Urinary bladder (tissue), 4 donors: ENCODE data around the gene HPX. TPM values are rescaled to one million over a fixed set of nuclear protein-coding genes. Genes with fewer than 3 reads are reported as not detected.

ENCODE experiments used
- DNase-seq: peaks from one replicate; pipeline ENCODE4 v3.0.0-alpha.2; 2015; ENCODE audit errors: extremely low spot score
- H3K27ac ChIP-seq: one replicate; pipeline ENCODE4 v1.5.1; 2013; ENCODE audit warnings: low read depth, mild to moderate bottlenecking, moderate library complexity
- H3K36me3 ChIP-seq: one replicate; pipeline ENCODE4 v1.6.1; 2013; ENCODE audit warnings: mild to moderate bottlenecking, moderate library complexity; ENCODE audit not compliant: insufficient read depth
- H3K4me1 ChIP-seq: one replicate; pipeline ENCODE4 v1.6.1; 2013; ENCODE audit warnings: mild to moderate bottlenecking, moderate library complexity; ENCODE audit not compliant: insufficient read depth
- H3K4me3 ChIP-seq: one replicate; pipeline ENCODE4 v1.5.1; 2013; ENCODE audit warnings: low read depth, low read length
- WGBS: extraction: QIAGEN DNeasy Blood & Tissue Kit; methylation state at CpG from one replicate; pipeline ENCODE4 v1.1.7; 2013; 5-methylcytosine and 5-hydroxymethylcytosine counted together
- polyA plus RNA-seq: library from polyadenylated mRNA; stranded (reverse); fragments of 200-250 nt; gene quantifications from one replicate; pipeline ENCODE4 v1.2.3, GENCODE V29; 2013
- total RNA-seq: library from RNA; depleted of rRNA; stranded (reverse); fragments of >200 nt; gene quantifications from one replicate; pipeline ENCODE4 v1.2.3, GENCODE V29; 2014
- donor health status: healthy with polysubstance abuse.
- donor health status: healthy.

HPX gene
- total and polyA plus RNA-seq, 2 donors = 1.1 to 3.3 TPM

DNA sequence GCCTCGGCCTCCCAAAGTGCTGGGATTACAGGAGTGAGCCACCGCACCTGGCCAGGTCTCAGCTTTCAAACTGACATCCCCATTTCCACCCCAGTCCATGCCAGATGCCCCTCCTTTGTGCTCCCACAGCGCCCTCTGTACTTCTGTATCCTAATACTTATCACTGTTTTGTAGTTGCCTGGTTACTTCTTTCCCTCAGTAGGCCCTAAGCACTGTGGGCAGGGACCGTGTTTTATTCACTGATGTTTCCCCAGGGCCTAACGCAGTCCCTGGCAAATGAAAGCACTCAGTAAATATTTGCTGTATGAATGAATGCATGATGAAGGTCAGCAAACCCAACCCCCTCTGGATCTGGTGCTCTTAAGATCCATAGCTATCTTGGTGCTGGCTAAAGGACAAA lies 35.1 kb upstream of the HPX start:
- 63% methylated on average over 5 of the region's 5 CpGs for WGBS
- Histone ChIP-seq H3K36me3 (no peaks in the 10 kb centered on the region), H3K4me1 (no peaks in the 10 kb centered on the region), H3K27ac (no peak overlapping the region), H3K4me3 (no peak overlapping the region)
- no peak for DNase-seq

DNA sequence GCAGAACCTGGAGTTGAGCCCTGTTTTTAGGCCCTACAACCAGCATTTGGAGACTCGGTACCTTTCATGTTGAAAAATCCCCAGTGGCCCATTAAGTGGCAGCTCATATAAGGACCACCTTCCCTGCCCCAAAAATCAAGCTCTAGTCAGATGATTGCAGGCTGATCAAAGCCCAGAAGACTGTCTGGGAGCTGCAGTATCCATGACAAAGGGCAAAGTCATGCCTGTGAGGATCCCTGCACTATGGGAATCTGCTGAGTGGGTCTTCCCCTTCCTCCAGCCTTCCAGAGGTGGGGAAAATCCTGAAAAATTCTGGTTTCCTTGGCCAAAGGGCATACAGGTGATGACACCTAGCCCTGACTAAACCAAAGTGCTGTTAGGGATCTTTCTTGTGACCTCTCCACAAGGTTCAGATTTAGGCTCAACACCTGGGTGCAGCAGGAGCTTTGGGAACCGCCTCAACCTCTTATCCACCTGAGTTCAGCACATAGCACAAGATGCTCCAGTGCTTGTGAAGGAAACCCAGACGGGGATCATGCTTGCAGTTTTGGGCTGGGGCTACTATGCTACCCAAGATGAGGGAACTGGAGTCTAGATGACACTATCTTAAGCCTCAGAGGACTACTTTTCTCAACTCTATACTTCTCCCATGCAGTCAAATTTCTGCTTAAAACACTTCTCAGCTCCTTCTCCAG lies 34.2 kb upstream of the HPX start:
- Histone ChIP-seq H3K36me3 (no peaks in the 10 kb centered on the region), H3K27ac (no peak overlapping the region), H3K4me3 (no peak overlapping the region), H3K4me1 (no peaks in the 10 kb centered on the region)
- 65% methylated on average over 3 of the region's 3 CpGs for WGBS
- no peak for DNase-seq

DNA sequence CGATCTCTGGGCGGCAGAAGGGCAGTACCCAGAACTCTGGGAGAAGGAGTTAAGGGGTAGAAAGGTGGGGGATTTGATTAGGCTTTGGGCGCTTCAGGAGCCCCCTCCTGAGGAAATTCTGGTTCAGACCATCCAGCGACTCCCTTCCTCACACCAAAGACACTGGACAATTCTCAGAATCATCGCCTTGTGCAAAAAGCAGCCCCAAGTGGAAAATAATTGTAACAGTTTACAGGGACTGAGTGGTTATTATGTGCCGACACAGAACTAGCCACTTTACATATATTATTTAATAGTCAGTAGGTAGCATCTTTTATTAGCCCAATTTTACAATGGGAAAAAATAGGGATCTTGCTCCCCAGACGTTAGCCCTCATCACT lies 33.6 kb upstream of the HPX start:
- peak overlapping the region; percentile 95 for H3K27ac ChIP-seq
- peak overlapping the region; percentile 72 for H3K4me3 ChIP-seq
- no peak for DNase-seq
- WGBS = 17% methylated on average over 7 of the region's 7 CpGs
- no peaks in the 10 kb centered on the region for H3K4me1 ChIP-seq
- H3K36me3 ChIP-seq = no peaks in the 10 kb centered on the region

DNA sequence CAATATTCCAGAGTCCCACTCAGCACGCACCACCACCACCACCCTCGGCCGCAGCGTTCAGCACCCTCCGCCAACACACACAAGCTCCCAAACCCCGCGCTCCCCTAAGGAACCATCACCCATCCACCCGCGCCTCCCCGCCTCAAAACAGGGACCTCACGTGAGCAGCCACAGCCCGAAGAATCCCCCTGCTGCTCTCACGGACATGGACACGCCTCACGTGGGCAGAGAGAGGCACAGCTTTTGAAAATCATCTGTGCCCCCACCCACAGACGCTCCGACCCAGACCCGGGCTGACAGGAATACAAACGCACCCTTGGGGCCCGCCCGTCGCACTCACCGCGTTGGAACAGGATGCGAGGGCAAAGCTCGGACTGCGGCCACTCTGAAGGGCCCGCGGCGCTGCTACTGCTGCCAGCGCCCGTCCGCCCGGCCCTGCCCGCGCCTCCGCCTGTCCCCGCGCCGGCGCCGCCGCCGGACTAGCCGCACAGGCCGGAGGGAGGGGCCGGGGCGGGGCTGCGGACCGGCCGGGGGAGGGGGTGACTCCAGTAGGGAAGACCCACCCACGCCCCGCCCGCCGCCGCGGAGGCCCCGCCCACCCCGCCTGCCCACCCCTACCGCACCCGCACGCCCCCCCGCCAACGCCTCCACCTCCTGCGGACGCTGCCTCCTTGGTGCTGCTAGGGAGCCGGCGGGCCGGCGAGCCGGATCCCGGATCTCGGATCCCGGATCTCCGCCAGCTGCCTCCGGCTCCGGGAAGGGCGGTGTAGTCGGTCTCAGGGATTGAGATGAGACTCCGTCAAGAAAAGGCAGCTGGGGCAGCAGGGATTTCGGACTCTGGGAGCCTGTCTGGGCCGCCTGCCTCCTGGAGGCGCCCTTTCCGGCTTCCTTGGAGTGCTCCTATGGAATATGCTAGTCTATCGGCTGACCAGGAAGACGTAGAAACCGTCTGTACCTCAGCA lies 32.9 kb upstream of the HPX start, which contains the start of gene TRIM3:
Gene TRIM3, minus strand, starts transcription at position 491 of the 962 bp plus-strand sequence. CDS start 8,246 bp downstream, outside the sequence.
- WGBS = 1% methylated on average over 86 of the region's 87 CpGs
- H3K27ac ChIP-seq = peak within 1 kb of the TSS; percentile 95
- peak; percentile 57 for DNase-seq
- H3K4me1 ChIP-seq = no peaks in the 10 kb centered on the region
- H3K36me3 ChIP-seq = no peaks in the 10 kb centered on the region
- peak within 1 kb of the TSS; percentile 72 for H3K4me3 ChIP-seq

DNA sequence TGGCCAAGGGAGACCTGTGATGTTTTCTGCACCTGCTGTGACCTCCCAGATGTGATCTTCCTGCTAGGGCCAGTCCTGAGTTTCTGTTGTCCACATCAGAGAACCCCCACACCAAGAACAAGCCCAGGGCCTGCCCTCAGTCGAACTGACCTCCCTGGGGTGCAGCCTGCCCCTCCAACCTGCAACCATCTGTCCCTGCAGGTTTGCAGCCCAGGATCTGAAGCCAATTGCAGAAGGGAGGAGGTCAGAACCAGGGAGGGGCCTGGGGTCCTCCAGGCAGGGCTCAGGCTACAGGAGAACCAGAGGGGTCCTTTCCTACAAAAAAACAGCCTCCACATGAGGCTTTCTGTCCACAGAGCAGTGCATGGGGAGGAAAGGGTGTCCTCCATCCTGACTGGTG lies 32.1 kb upstream of the HPX start:
- Histone ChIP-seq H3K36me3 (no peaks in the 10 kb centered on the region), H3K4me1 (no peaks in the 10 kb centered on the region), H3K4me3 (peak overlapping the region; percentile 72), H3K27ac (no peak overlapping the region)
- DNase-seq = no peak
- WGBS = 12% methylated on average over 1 of the region's 1 CpG

DNA sequence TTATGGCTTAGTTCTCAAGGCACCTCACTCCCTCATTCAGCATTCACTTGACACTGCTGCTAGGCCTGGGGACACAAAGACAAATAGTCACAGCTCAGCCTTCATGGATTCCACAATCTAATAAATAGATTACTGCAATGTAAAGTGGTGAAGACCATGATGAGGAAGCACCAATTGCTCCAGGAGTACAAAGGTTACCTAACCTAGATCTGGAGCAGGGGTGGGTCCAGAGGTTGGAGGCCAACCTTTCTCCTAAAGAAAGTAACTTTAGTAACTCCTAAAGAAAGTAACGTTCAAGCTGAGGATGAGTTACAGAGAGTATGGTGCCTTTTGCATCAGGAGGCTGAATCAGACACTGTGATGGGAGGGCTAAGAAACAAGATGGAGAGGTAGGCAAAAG lies 28.8 kb upstream of the HPX start:
- DNase-seq = no peak
- Histone ChIP-seq H3K4me1 (no peaks in the 10 kb centered on the region), H3K4me3 (no peak overlapping the region), H3K27ac (peak overlapping the region; percentile 19), H3K36me3 (no peaks in the 10 kb centered on the region)
- WGBS = 89% methylated on average over 1 of the region's 1 CpG

DNA sequence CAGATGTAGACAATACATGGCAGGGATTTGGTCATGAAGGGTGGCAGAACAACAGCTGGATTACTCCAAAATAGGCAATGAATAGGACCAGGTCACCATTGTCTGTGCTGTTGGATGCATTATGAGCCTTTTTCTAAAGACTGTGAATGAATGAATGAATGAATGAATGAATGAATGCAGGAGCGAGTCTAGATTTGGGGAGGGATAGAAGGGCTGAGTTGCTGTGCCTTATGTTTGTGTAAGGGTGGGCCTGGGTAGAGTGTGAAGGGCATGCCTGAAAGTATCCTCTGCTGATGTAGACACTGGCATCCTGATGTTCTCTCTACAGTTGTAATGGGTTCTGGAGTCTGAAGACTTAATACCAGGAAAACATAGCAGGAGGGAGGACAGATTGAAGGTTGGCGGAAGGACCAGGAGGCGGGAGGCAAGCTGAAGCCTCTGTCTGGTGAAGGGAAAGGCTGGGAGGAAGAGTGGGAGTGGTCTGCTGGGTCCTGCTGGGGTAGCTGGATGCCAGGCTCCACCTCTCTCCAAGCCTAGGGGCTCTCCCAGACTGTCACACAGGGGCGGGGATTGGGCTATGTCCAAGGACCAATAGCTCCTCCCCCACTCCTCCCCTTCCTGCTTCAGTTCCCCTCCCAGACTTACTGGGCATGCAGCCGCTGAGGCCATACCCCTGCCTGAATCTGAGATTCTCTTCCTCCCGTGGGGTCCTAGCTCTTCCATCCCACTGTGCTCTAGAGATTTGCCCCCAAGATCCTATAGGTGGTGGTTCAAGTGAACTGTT lies 28.1 kb upstream of the HPX start:
- no peaks in the 10 kb centered on the region for H3K4me1 ChIP-seq
- peak overlapping the region; percentile 19 for H3K27ac ChIP-seq
- 24% methylated on average over 6 of the region's 6 CpGs for WGBS

DNA sequence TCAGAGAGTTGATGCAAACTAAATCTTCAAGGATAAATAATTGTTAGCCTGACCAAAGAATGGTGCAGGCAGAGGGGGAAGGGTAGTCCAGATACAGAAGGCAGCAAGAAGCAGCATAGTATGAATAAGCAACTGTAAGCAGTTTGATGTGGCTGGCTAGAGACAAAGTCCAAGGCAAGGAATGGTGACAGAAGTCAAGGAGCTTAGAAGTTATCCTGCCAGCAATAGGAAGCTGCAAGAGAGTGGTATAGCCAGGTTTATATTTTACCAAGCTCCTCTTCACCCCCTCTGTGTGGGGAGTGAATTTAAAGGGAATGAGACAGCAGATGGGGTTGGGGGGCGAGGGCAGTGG lies 18.3 kb upstream of the HPX start:
- 98% methylated on average over 1 of the region's 1 CpG for WGBS
- no peaks in the 10 kb centered on the region for H3K36me3 ChIP-seq
- no peak overlapping the region for H3K27ac ChIP-seq

More for the DNA sequence above, 28.1 kb upstream of the HPX start:
- Histone ChIP-seq H3K4me3 (no peak overlapping the region), H3K36me3 (no peaks in the 10 kb centered on the region)
- peak; percentile 85 for DNase-seq

DNA sequence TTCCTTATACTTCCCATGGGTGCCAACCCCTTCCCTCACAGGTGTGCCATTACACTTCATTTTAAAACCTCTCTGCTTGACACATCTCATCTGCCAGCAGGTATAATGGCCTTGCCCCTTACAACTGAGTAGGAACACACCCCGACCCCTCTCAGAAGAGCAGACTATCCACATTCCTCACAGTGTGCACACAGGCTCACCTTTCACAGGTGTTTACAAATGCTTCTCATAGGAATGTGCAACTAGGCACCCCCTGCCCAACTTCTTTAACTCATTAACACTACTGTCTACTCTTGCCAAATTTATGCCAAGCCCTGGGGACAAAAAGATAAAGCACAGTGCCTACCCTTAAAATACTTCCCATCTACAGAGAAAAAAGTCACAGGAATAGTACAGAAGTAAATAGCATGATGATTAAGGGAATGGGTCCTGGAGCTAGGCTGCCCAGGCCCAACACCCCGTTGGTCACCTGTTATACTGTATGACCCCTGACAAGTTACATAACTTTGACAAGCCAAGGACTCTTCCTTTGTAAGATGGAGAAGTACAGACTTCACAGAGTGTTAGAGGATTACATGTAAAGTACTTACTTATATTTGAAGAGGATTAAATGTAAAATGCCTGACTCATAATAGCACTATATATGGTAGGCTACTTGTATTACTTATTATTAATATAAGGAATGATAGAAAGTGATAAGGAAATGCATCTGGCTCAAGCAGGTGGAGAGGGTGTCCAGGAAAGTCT lies 17.7 kb upstream of the HPX start:
- Histone ChIP-seq H3K36me3 (no peaks in the 10 kb centered on the region), H3K4me1 (no peaks in the 10 kb centered on the region), H3K27ac (no peak overlapping the region), H3K4me3 (no peak overlapping the region)
- 84% methylated on average over 2 of the region's 2 CpGs for WGBS
- no peak for DNase-seq

More for the DNA sequence above, 18.3 kb upstream of the HPX start:
- H3K4me3 ChIP-seq = no peak overlapping the region
- no peaks in the 10 kb centered on the region for H3K4me1 ChIP-seq
- no peak for DNase-seq

DNA sequence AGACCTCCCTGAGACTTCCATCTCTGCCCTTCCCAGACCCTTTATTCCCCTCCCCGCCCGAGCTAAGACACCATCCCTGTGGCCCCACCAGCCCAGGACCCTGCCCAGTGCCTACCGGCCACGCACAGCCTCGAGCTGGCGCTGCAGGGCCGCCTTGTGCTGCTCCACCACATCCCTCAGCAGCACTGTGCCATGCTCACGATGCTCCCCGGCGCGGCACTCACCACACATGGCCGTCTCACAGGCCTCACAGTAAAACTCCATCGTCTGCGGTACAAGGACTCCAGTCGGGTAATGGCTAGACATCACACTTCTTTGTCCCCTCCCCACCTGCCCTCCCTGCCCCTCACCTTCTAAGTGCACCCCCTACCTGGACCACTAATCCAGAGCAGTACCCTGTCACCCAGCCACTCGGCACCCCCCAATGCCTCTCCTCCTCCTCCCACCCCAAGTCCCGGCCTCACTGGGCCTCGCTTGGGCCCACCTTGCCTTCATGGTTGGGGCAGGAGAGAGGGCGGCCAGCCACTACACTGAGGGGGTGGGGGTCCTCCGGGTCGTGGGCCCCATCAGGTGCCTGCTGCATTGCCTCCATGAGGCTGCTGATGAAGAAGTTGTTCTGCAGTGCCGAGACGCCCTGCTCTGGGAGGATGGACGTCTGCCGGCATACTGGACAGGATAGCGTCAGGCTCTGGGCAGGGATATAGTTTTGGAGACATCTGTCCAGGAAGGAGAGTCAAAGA lies 17.0 kb upstream of the HPX start:
- H3K27ac ChIP-seq = no peak overlapping the region
- 93% methylated on average over 26 of the region's 26 CpGs for WGBS
- H3K4me1 ChIP-seq = no peaks in the 10 kb centered on the region
- H3K36me3 ChIP-seq = no peaks in the 10 kb centered on the region
- DNase-seq = no peak
- H3K4me3 ChIP-seq = no peak overlapping the region

DNA sequence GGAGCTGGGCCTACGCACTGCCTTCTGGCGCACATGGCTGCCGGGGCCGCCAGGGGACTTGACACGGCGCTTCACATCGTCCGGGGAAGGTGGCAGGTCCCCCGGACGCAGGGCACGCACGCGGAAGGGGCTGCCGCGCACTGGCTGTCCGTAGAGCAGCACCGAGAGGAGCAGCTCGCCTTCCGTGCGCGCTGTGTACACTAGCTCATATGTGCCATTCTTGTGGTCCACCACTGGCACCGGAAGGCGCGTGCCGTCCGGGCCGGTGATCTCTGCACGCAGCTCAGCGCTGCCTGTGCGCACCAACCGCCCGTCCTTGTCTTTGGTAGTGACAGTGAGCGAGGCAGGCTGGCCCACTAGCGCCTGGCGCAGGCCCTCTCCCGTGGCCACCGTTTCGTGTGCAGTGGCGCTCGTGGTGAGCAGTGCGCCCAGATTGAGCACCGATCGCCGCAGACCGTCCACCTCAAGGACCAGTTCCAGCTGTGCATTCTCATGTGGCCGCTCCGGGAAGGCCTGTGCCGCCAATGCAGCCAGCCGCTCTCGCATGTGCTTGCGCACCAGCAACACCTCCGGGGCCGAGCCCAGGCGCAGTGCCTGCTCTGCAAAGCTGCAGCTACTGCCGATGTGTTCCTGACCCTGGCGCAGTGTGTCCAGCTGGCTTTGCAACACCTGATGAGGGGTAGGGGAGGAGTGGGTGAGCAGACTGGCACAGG lies 15.7 kb upstream of the HPX start:
- H3K27ac ChIP-seq = no peak overlapping the region
- no peak for DNase-seq
- 95% methylated on average over 56 of the region's 56 CpGs for WGBS
- no peaks in the 10 kb centered on the region for H3K4me1 ChIP-seq
- peaks cover 1% of the 10 kb centered on the region for H3K36me3 ChIP-seq
- H3K4me3 ChIP-seq = no peak overlapping the region

DNA sequence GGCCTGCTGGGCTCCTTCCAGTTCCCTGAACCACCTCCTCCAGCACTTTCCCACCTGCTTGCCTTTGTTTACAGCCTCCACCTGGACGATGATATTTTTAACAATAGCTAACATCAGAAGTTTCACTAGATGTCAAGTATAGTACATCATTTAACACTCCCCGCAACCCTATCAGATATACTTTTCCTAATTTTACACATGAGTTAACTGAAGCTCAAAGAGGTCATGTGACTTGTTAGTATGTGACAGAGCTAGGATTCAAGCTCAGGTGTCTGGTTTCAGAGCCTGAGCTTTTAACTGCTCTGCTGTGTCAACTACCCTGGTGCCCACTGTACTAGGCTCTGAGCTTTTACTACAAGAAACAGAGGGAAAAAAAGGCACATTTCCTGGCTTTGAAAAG lies 14.3 kb upstream of the HPX start:
- peaks cover 1% of the 10 kb centered on the region for H3K36me3 ChIP-seq
- 82% methylated on average over 2 of the region's 2 CpGs for WGBS

More for the DNA sequence above, 14.3 kb upstream of the HPX start:
- DNase-seq = no peak
- Histone ChIP-seq H3K27ac (no peak overlapping the region), H3K4me3 (no peak overlapping the region), H3K4me1 (no peaks in the 10 kb centered on the region)
